Adipocyte (in vitro differentiated cells): ENCODE data around the gene SOBP.

Experiments used
- DNase-seq: peaks from one replicate; pipeline ENCODE4 v3.0.0-alpha.2; 2015; ENCODE audit warnings: low read depth
- H3K27me3 ChIP-seq: replicated peaks from 2 replicates; pipeline ENCODE4 v1.7.0; 2013; ENCODE audit warnings: mild to moderate bottlenecking, low read length, moderate library complexity; ENCODE audit not compliant: control insufficient read depth, insufficient read depth
- H3K36me3 ChIP-seq: 2 replicates; pipeline ENCODE4 v1.7.0; 2013; ENCODE audit warnings: low read length, mild to moderate bottlenecking, moderate library complexity; ENCODE audit not compliant: control insufficient read depth, insufficient read depth, severe bottlenecking
- H3K4me1 ChIP-seq: 2 replicates; pipeline ENCODE4 v1.7.0; 2013; ENCODE audit warnings: mild to moderate bottlenecking, low read length, moderate library complexity; ENCODE audit not compliant: control insufficient read depth, insufficient read depth
- H3K4me3 ChIP-seq: 2 replicates; pipeline ENCODE4 v1.7.0; 2013; ENCODE audit warnings: mild to moderate bottlenecking, low read length, moderate library complexity
- H3K9ac ChIP-seq: 2 replicates; pipeline ENCODE4 v1.7.0; 2013; ENCODE audit warnings: mild to moderate bottlenecking, low read length, moderate library complexity
- H3K9me3 ChIP-seq: 2 replicates; pipeline ENCODE4 v1.7.0; 2013; ENCODE audit warnings: mild to moderate bottlenecking, low read length, moderate library complexity; ENCODE audit not compliant: control insufficient read depth

SOBP gene

GRCh38 chr6:107666981-107667601, 177.2 kb downstream of the SOBP start:
- Histone ChIP-seq H3K4me3 (no peak overlapping the region), H3K36me3 (no peaks in the 10 kb centered on the region)

GRCh38 chr6:107667790-107668189, 177.9 kb downstream of the SOBP start:
- H3K4me3 ChIP-seq, result no peak overlapping the region
- no peak overlapping the region for H3K9ac ChIP-seq
- no peaks in the 10 kb centered on the region for H3K9me3 ChIP-seq
- no peaks in the 10 kb centered on the region for H3K36me3 ChIP-seq
- DNase-seq, result no peak
- H3K4me1 ChIP-seq, result peaks cover 34% of the 10 kb centered on the region
- no peaks in the 10 kb centered on the region for H3K27me3 ChIP-seq

More at GRCh38 chr6:107666981-107667601, 177.2 kb downstream of the SOBP start:
- no peaks in the 10 kb centered on the region for H3K27me3 ChIP-seq
- peak overlapping the region; percentile 17 for H3K9ac ChIP-seq
- H3K9me3 ChIP-seq, result no peaks in the 10 kb centered on the region
- peaks cover 40% of the 10 kb centered on the region for H3K4me1 ChIP-seq
- no peak for DNase-seq

GRCh38 chr6:107668743-107669474, 179.0 kb downstream of the SOBP start:
- Histone ChIP-seq H3K36me3 (no peaks in the 10 kb centered on the region), H3K4me1 (peaks cover 37% of the 10 kb centered on the region), H3K9ac (no peak overlapping the region), H3K9me3 (no peaks in the 10 kb centered on the region), H3K27me3 (no peaks in the 10 kb centered on the region), H3K4me3 (no peak overlapping the region)
- DNase-seq, result no peak

GRCh38 chr6:107670792-107671199, 180.9 kb downstream of the SOBP start:
- H3K9ac ChIP-seq, result no peak overlapping the region
- H3K4me3 ChIP-seq, result no peak overlapping the region
- no peaks in the 10 kb centered on the region for H3K9me3 ChIP-seq
- no peaks in the 10 kb centered on the region for H3K27me3 ChIP-seq
- no peak for DNase-seq
- H3K36me3 ChIP-seq, result no peaks in the 10 kb centered on the region
- peaks cover 35% of the 10 kb centered on the region for H3K4me1 ChIP-seq

GRCh38 chr6:107673076-107673494, 183.2 kb downstream of the SOBP start:
- Histone ChIP-seq H3K36me3 (no peaks in the 10 kb centered on the region), H3K27me3 (no peaks in the 10 kb centered on the region), H3K4me3 (no peak overlapping the region), H3K9me3 (no peaks in the 10 kb centered on the region), H3K4me1 (peaks cover 25% of the 10 kb centered on the region), H3K9ac (peak overlapping the region; percentile 37)
- no peak for DNase-seq

GRCh38 chr6:107674995-107675738, 185.2 kb downstream of the SOBP start:
- peaks cover 32% of the 10 kb centered on the region for H3K4me1 ChIP-seq
- H3K27me3 ChIP-seq, result no peaks in the 10 kb centered on the region
- H3K9ac ChIP-seq, result peak overlapping the region; percentile 38
- no peaks in the 10 kb centered on the region for H3K9me3 ChIP-seq
- DNase-seq, result peak; percentile 93
- no peaks in the 10 kb centered on the region for H3K36me3 ChIP-seq
- no peak overlapping the region for H3K4me3 ChIP-seq

GRCh38 chr6:107676042-107676441, 186.1 kb downstream of the SOBP start:
- Histone ChIP-seq H3K27me3 (no peaks in the 10 kb centered on the region), H3K4me1 (peaks cover 29% of the 10 kb centered on the region), H3K9me3 (no peaks in the 10 kb centered on the region), H3K36me3 (no peaks in the 10 kb centered on the region), H3K4me3 (peak overlapping the region; percentile 10), H3K9ac (no peak overlapping the region)
- DNase-seq, result no peak

GRCh38 chr6:107677399-107677798, 187.5 kb downstream of the SOBP start:
- H3K4me3 ChIP-seq, result no peak overlapping the region
- H3K36me3 ChIP-seq, result no peaks in the 10 kb centered on the region
- peaks cover 29% of the 10 kb centered on the region for H3K4me1 ChIP-seq
- H3K27me3 ChIP-seq, result no peaks in the 10 kb centered on the region
- no peak overlapping the region for H3K9ac ChIP-seq
- no peak for DNase-seq
- no peaks in the 10 kb centered on the region for H3K9me3 ChIP-seq

- H3K4me1 ChIP-seq, result peaks cover 17% of the 10 kb centered on the region
- H3K36me3 ChIP-seq, result no peaks in the 10 kb centered on the region
- no peak overlapping the region for H3K4me3 ChIP-seq
- no peak overlapping the region for H3K9ac ChIP-seq
- no peaks in the 10 kb centered on the region for H3K9me3 ChIP-seq
- peak; percentile 46 for DNase-seq
- no peaks in the 10 kb centered on the region for H3K27me3 ChIP-seq
These were observed 189.5 kb downstream of the SOBP start for GRCh38 chr6:107679457-107679856.

GRCh38 chr6:107682721-107683120, 192.8 kb downstream of the SOBP start:
- Histone ChIP-seq H3K36me3 (no peaks in the 10 kb centered on the region), H3K4me1 (peaks cover 7% of the 10 kb centered on the region), H3K4me3 (no peak overlapping the region), H3K27me3 (no peaks in the 10 kb centered on the region), H3K9me3 (no peaks in the 10 kb centered on the region), H3K9ac (no peak overlapping the region)
- DNase-seq, result no peak

- no peak overlapping the region for H3K9ac ChIP-seq
- H3K9me3 ChIP-seq, result no peaks in the 10 kb centered on the region
- DNase-seq, result no peak
- H3K27me3 ChIP-seq, result no peaks in the 10 kb centered on the region
- H3K4me3 ChIP-seq, result no peak overlapping the region
- H3K36me3 ChIP-seq, result no peaks in the 10 kb centered on the region
- peaks cover 7% of the 10 kb centered on the region for H3K4me1 ChIP-seq
These were observed 193.3 kb downstream of the SOBP start for GRCh38 chr6:107683183-107683582.
